NCI-H82 treated with DMSO at 0.1 percent for 48 hours (cell line): ENCODE measurements around the gene NGB.
"Not testable (repeated sequence)": the region's sequence is repeated elsewhere in the genome, so short reads cannot be mapped to it uniquely, and the experiment has no call there.

Experiments
- DNase-seq: peaks from one replicate; lab custom pipeline; 2025; ENCODE audit not compliant: unreplicated experiment; lab: John Stamatoyannopoulos, UW

Gene NGB, protein sequence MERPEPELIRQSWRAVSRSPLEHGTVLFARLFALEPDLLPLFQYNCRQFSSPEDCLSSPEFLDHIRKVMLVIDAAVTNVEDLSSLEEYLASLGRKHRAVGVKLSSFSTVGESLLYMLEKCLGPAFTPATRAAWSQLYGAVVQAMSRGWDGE

DNA sequence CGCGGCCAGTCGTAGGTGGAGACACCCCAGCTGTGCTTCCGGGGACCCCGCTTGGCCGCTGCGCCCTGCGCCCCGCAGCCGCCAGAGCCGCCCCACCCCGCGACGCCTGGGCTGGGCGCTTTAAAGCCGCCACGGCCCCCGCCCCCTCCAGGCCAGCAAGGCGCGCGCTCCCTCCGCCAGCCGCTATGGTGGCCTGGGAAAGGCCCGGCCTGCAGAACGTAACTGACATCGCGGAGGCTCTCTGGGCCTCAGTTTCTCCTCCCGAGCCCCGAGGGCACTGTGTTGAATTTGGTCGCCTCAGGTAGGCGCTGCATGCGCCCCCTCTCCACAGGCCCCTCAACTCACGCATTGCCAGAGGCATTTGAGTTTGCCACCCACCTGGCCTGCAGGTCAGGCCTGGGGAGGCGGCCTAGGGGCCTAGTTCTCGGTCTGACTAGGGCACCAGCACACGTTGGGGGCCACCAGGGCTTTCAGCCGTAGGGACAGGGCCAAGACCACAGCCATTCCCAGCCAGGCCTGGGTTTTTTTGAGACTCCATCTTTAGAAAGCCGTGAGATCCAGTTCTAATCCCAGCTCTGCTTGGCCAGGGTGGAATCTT lies at the start of gene NGB:
TSS of gene NGB (minus strand) at position 94 of the 598 bp plus-strand sequence. CDS start 269 bp downstream, outside the sequence.
- DNase-seq, result no peak

DNA sequence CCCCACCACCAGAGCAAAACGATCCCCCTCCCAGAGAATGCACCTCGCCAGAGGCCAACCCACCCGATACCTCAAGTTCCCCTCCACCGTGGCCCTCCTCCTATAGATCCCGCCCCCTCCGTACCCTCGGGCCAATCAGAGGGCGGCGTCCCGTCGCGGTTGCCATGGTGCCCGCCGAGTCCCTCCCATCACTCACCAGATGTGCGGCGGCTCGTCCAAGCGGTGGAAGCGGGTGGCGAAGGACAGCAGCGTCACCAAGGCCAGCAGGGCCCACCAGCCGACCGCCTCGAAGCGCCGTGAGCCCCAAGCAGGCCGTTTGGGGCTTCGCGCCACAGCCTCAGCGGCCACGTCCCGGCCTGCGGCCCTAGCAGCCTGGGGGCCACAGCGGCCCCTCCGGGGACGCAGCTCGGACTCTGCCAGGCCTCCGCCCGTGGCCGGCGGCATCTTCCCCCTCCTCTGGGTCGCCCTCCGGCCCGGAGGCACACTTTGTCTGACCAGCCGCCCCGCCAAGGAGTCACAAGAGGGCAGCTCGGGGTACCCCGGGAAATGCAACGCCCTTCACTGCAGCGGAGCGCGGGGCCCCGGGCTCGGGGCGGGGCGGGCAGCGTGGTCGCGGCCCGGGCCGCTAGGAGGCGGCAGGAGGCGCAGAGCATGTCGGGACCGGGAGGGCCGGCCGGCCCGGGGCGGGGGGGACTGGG lies 49.4 kb upstream of the NGB start, which contains the start of gene POMT2:
TSS of gene POMT2 (minus strand) at position 646 of the 698 bp plus-strand sequence. CDS start at position 444, 202 bp downstream.
- peak; percentile 62 for DNase-seq

DNA sequence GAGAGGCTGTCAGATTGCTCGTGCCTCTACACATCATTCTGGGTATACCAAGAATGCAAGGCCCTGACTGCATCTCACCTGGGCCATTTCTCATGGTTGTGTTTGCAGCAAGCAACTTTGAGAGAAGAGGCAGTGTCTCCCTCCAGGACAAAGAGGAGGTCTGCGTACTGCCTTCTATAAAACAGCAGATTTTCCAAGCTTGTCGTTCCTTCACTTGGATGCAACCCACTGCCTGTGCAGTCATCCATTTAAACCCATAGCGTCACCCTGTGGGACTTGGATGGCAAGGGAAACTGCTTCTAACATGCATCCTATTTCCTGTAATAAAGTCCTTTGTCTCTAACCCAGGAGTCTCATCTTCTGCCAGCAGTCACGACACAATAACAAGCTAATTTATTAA lies 48.4 kb upstream of the NGB start:
- DNase-seq, result no peak

DNA sequence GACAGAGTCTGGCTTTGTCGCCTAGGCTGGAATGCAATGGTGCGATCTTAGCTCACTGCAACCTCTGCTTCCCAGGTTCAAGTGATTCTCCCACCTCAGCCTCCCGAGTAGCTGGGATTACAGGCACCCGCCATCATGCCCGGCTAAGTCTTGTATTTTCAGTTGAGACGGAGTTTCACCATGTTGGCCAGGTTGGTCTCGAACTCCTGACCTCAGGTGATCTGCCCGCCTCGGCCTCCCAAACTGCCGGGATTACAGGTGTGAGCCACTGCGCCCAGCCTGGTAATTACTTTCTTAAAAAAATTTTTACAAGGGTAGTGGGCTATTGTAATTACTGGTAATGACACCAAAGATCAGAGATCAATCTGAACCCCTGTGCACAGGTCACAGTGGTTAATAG lies 47.8 kb upstream of the NGB start:
- DNase-seq, result not testable (repeated sequence)

DNA sequence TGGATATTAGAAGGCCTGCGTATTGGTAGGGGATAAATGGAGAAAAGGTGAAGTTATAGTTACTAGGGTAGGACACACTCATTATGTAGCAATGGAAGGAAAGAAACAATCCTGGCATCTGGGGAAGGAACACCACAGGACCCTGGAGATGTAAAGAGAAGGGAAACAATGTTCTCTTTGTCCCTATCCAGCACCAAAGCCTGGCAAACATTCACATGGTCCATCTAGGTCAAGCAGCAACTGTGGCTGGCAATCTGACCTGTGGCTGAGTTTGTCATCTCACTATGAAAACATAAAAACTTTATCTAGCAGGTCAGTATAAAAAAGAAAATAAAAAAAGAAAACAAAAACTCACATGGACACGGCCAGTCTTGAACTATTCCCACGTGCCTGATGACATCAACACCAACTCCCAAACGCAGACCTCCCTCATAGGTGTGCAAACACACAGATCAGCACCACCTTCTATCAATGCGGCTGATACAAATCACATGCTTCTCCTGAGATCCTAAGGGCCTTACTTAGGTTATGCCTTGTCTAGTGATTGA lies 47.1 kb upstream of the NGB start:
- DNase-seq, result no peak

DNA sequence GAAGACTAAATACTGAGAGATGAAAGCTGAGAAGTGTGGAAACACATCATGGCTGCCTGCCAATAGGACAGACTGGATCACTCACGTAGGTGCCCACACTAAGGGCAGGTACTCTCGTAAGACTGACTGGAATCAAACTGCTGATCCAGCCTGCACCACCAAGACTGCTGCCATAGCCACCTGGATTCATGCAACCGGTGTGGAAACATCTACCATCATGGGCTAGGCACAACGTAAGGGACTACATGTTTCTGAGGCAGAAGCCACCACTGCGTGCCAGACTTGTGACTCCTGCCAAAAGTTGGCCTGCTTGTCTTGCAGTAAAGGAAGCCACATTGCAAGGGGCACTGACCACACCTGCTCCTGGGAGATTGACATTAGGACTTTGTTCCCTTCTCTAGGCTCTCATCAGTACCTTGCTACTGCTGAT lies 45.9 kb upstream of the NGB start:
- no peak for DNase-seq

DNA sequence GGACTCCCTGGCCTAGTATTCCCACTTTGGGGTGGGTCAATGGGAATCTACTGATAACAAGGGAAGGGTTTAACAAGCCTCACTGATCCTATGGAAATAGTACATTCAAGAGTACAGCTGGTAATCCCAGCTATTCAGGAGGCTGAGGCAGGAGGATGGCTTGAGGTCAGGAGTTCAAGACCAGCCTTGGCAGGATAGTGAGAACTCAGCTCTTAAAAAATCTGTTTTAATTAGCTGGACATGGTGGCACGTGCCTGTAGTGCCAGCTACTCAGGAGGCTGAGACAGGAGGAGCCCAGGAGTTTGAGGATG lies 45.1 kb upstream of the NGB start:
- no peak for DNase-seq

DNA sequence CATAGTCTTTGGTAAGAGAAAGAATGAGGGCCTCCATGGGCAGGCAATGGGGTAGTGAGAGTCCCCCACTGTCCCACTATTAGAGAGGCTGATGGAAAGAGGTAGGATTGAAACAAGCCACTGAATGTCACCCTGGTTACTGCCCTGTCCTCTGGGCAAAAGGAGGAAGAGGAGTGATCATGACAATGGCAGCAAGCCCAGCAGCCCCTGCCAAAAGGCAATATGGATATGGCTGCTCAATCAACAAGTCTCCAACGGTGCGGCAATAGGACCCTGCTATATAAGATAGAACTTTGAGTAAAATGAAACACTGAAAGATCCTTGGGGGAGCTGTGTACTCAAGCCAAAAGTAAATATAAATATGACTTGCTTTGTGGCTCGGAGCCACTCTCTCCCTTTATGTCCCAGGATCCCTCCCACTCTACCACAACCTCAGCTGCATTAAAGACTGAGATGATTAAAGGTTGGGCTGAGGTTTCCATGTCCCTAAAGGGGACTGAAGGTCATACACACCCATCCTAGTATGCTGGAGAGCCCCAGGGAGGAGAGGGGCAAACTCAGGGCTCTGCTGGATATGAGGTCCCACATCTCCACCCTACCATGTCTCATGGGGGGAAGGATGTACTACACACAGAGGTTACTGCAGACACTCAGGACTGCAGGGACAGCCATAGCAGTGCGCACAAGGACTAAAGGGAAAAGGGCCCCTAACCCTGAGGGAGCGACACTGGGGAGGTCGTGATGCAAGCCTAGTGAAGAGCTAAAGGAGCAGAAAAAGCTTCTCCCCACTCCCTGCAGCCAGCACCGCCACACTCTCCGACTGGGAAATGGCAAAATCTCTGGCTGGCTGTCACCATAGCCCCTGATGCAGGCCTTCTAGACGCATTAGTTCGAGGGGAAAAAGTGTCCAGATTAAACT lies 43.8 kb upstream of the NGB start:
- DNase-seq, result no peak

DNA sequence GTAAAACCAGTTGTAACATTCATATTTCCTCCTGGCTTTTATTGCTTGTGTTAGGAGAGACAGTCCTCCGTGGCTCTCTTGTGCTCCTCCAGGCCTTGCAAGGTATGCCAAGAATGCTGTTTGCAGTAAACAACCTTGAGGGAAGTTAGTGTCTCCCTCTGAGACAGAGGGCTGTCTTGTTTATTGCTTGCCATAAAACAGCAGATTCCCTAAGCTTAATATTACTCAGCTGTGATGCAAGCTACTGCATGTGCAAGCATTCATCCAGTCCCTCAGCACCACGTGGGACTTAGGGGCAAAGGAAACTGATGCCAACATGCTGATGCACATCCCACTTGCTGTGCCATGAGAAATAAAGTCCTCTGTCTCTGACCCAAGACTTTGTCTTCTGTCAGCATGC lies 43.0 kb upstream of the NGB start:
- DNase-seq, result no peak

DNA sequence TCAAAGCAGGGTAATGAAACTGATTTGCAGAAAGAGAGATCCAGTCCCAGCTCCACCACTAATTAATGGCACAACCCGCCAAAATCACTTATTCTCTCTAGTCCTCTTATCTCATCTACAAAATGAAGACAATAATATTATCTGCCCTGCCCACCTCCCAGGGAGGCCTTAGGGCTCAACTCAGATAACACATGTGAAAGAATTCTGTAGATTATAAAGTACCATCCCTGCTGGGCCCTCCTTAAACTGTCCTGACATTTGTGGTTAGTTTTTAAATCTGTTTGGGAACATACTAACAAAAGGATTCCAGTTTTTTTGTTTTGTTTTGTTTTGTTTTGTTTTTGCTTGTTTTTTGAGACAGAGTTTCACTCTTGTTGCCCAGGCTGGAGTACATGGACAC lies 42.4 kb upstream of the NGB start:
- no peak for DNase-seq

DNA sequence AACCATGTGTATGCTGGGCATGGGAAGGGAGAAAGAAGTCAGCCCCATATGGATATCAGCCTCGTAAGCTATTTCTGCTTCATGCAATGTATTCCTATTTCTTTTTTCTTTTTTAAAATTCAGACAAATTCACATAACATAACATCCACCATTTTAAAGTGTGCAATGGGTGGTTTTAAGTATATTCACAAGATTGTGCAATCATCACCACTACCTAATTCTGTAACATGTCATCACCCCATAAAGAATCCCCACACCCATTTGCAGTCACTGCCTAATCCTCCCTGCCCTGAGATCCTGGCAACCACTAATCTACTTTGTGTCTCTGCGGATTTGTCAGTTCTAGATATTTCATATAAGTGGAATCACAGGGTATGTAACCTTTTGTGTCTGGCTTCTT lies 40.2 kb upstream of the NGB start:
- DNase-seq, result peak; percentile 79

DNA sequence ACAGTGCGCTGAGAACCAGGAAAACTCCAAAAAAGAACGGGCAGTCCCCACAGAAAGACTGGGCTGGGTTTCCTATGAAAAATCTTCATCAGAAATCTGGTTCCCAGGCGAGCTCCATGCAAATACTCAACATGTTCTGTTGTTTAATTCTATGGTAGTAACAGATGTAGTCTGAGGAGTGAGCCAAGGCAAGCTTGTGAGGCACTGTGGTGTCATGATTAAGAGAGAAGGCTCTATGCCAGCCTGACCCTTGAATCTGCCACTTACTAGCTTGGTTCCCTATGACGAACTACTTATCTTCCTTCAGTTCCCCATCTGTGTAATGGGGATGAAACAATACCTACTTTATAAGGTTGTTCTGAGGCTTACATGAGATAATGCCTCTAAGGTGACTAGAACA lies 39.0 kb upstream of the NGB start:
- no peak for DNase-seq

DNA sequence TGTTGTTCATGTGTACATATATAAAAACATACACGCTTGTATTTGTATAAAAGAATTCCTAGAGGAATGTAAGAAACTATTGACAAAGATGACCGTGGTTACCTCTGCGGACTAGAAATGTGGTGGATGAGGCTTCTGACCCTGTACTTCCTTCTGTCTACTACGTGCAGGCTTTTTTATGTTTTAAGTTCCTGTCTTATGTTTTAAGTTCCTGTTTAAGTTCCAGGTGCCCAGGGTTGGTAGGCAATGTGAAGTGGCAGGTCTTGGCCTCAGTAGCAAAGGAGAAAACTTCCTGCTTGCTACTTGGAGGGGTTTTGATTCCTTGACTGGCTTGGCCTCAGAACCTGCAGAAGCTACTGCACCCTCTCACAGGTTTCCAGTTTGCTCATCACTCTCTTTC lies 38.1 kb upstream of the NGB start:
- DNase-seq, result no peak

DNA sequence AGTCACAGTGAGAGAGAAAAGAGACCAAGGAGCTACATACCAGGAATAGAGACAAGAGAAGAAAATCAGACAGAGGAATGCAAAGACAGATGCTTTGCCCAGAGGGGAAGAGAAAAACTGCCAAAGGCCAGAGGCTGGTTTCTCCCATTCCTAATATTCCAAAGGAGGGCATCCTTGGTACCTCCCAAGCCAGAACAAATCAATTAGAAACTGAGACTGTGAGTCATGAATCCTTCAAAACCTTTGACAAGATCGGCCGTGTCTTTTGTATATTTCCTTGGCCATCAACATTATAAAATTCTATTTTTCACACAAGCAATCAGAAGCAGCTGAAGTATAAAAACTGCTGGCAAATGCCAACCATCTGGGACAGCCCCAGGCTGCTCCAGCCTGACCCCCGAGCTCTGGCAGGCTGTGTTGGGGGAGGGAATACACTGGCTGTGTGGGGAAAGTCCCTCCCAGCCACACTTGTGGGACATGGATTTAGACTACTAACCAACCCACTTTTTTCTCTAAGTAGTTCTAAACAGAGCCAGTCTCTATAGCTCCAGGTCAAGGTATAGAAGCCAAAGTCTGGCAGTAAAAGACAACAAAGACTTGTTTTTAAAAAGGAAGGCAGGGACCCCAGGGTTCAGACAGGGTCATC lies 36.0 kb upstream of the NGB start:
- no peak for DNase-seq

DNA sequence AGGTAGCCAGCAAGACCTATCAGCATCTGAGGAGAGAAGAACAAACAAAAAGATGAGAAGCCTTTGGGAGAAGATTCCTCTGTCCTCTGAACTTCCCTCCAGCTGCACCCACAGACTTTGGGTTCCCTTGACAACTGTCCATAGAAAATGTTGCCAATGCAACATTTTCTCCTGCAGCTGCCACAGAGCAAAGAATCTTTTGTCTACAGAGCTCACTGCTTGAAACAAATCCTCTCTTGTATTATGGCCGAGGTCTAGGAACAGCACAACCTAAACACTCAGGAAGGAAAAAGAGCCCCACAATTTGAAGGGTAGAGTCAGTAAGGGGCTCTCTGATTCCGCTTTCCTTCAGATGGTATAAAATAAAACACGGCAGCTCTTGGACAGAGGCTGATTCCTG lies 35.4 kb upstream of the NGB start:
- DNase-seq, result no peak

DNA sequence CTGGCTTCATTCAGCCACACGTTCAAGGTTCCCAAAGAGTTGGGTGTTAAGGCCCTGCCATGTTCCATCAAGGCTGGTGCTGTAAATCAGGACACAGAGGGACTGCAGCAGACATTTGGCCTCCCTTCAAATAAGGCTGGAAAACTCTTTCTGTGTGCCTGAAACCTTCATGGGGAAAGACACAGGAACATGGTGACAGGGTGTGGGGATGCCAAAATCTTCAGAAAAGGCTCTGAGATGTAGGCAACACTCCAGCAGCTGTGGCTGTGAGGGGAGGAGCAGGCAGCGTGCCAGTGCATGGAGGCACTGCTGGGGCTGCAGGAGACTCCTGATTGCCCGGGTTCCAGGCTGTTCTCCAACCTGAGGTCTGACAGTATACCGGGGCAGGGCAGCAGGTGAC lies 34.7 kb upstream of the NGB start:
- DNase-seq, result no peak

DNA sequence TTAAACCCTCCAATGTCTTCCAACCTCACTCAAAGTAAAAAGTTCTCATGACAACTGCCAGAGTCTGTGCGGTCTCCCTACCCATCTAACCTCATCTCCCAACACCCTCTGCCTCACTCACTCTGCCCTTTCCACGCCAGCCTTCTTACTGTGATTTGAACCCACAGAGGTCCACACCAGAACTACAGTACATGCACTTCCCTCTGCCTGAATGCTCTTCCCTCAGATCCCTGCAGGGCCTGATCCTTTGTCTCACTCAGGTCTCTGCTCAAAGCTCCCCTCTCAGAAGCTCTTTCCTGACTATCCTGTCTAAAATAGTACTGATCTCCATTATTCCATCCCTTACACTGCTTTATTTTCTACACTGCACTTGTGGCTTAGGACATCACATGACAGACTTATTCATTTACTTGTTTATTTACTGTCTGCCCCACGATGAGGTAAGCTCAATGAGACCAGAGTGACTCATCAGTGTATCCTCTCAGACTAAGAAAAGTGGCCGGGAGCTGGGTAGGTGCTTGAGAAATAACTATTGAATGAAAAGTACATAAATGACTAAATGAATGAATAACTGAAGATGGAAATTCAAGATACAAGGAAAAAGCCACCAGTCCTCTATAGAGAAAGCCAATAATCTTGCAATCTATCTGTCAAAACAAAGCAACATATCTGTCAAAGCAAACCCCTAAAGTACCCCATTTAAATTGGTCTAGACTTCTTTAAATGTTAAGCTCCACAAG lies 32.6 kb upstream of the NGB start:
- DNase-seq, result peak; percentile 88

DNA sequence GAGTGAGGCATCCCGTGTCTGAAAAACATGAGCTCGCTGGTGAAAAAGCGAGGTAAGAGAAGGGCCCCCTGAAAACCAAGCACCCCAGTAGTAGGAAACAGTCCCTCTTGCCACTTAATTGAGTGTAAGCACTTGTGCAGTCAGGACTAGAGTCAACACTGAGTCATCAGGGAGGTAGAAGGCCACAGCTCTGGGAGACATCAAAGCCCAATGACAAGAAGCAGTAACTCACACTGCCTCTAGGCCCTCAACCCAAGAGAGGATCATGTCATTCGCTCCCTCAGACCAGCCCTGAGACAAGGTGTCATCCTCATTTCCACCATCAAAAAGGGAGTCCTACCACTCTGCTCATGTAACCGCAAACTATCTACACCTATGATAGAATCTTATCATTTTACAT lies 31.9 kb upstream of the NGB start:
- DNase-seq, result peak; percentile 68

DNA sequence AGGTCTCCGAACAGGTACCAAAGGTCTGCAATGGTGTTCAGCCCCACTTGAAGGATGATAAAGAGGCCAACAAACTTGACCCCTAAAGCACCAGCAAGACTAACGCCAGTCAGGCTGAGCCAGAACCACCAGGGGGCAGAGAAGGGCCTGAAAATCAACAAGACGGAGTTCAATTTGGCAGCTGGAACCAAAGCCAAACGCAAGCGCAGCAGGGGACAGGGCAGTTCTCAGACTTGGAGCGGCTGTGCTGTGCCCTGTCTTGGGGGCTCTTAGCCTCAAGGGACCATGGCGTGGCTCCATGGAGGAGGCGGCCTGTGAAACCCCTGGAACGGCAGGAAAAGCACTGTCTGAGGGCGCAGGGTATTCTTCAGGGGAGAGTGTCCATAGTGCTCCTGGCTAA lies 30.1 kb upstream of the NGB start:
- DNase-seq, result peak; percentile 71

DNA sequence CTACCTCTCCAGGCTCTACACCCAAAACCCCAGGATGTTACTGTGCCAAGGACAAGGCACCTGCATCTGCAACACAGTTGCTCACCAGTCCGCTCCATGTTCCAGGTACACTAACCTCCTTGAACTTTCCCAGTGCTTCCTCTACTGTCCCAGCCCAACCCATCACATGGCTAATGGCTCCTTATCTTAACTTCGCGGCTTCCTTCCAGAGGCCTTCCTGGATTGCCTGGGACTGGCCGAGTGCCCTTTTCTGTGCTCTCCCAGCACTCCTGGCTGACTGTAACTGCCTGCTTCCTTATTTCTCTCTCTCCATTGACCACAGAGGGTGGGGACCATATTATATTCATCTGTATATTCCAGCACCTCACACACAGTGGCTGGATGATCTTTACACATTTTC lies 28.8 kb upstream of the NGB start:
- DNase-seq, result no peak
